SK-N-SH (cell line): Measurements from ENCODE around the gene SFMBT2. TPM values are rescaled to one million over a fixed set of nuclear protein-coding genes. Genes with fewer than 3 reads are reported as not detected.

Source experiments
- CTCF ChIA-PET: fragments of 300-600, 350-600 bp; formaldehyde crosslinking; extraction: SDS; loops from one replicate; lab custom pipeline; 2021; lab: Yijun Ruan, JAX
- POLR2A ChIA-PET: fragments of 350-600 bp; sonication (Branson Sonifier 250); formaldehyde crosslinking; extraction: SDS; loops from one replicate; lab custom pipeline; 2020; ENCODE audit warnings: antibody characterized with exemption, inconsistent platforms; lab: Yijun Ruan, JAX
- DNase-seq: peaks from one replicate; pipeline ENCODE4 v3.0.0; 2012
- H2AFZ ChIP-seq: fragments of 200-600 bp; sonication (generic); 2 replicates; pipeline ENCODE4 v1.8.1; 2016; ENCODE audit warnings: antibody characterized with exemption, mild to moderate bottlenecking, low read depth
- H3F3A ChIP-seq: fragments of 200-600 bp; sonication (generic); replicated peaks from 2 replicates; pipeline ENCODE3; 2016; ENCODE audit warnings: antibody characterized with exemption, mild to moderate bottlenecking; ENCODE audit not compliant: insufficient read depth
- H3K27ac ChIP-seq, 2 experiments: fragments of 200-500 bp in 1 of 2; fragments of 200-600 bp in 1 of 2; sonication (Bioruptor generic) in 1 of 2; sonication (generic), shearing (Covaris generic) in 1 of 2; 2 replicates each; pipeline versions ENCODE4 v1.5.1 to v1.6.1; 2014 to 2016; ENCODE audit warnings: low read depth in 2 of 2, inconsistent platforms in 1 of 2, low read length in 1 of 2, mild to moderate bottlenecking in 1 of 2, mixed read lengths in 1 of 2
- H3K27me3 ChIP-seq: fragments of 200-600 bp; sonication (generic), shearing (Covaris generic); 2 replicates; pipeline ENCODE4 v1.6.1; 2016; ENCODE audit warnings: mixed run types; ENCODE audit not compliant: insufficient read depth
- H3K36me3 ChIP-seq, 2 experiments: fragments of 200-500 bp in 1 of 2; fragments of 200-600 bp in 1 of 2; sonication (Bioruptor generic) in 1 of 2; sonication (generic) in 1 of 2; replicated peaks in 1 of 2; 2 replicates each; pipeline versions ENCODE3 to v1.5.1; 2014 to 2016; ENCODE audit warnings: low read length in 1 of 2, mild to moderate bottlenecking in 1 of 2; ENCODE audit not compliant: insufficient read depth in 2 of 2, control insufficient read depth in 1 of 2
- H3K4me1 ChIP-seq, 2 experiments: fragments of 200-500 bp in 1 of 2; fragments of 200-600 bp in 1 of 2; sonication (Bioruptor generic) in 1 of 2; sonication (generic), shearing (Covaris generic) in 1 of 2; 2 replicates each; pipeline versions ENCODE4 v1.5.1 to v1.6.1; 2014 to 2016; ENCODE audit warnings: low read depth in 1 of 2, low read length in 1 of 2, mixed run types in 1 of 2; ENCODE audit not compliant: insufficient read depth in 2 of 2, control insufficient read depth in 1 of 2
- H3K4me2 ChIP-seq: fragments of 200-600 bp; sonication (generic), shearing (Covaris generic); 2 replicates; pipeline ENCODE4 v1.6.1; 2017; ENCODE audit warnings: mixed run types
- H3K4me3 ChIP-seq, 2 experiments: fragments of 200-500 bp in 1 of 2; fragments of 200-600 bp in 1 of 2; sonication (Bioruptor generic) in 1 of 2; sonication (generic), shearing (Covaris generic) in 1 of 2; 2 replicates each; pipeline versions ENCODE4 v1.5.1 to v1.8.1; 2014 to 2016; ENCODE audit warnings: low read depth in 2 of 2, inconsistent platforms in 1 of 2, low read length in 1 of 2, mild to moderate bottlenecking in 1 of 2, mixed read lengths in 1 of 2, moderate library complexity in 1 of 2
- H3K79me2 ChIP-seq: fragments of 200-600 bp; sonication (generic); 2 replicates; pipeline ENCODE4 v1.8.1; 2017; ENCODE audit warnings: mild to moderate bottlenecking; ENCODE audit not compliant: insufficient read depth
- H3K9ac ChIP-seq: fragments of 200-600 bp; sonication (generic); 2 replicates; pipeline ENCODE4 v1.6.1; 2017; ENCODE audit warnings: mixed run types
- H3K9me2 ChIP-seq: fragments of 200-600 bp; sonication (generic); 2 replicates; pipeline ENCODE4 v1.6.1; 2017; ENCODE audit warnings: mixed run types
- H3K9me3 ChIP-seq: fragments of 200-600 bp; sonication (generic); 2 replicates; pipeline ENCODE4 v1.6.1; 2017; ENCODE audit warnings: mixed run types, mild to moderate bottlenecking, moderate library complexity
- H4K20me1 ChIP-seq: fragments of 200-600 bp; sonication (generic); 2 replicates; pipeline ENCODE4 v1.6.1; 2017; ENCODE audit warnings: mild to moderate bottlenecking, mixed run types; ENCODE audit not compliant: insufficient read depth
- ELF1 ChIP-seq: IDR thresholded peaks from 2 replicates; pipeline ENCODE4 v1.4.0; 2012
- EP300 ChIP-seq, 2 experiments: IDR thresholded peaks; 2 replicates each; pipeline versions ENCODE4 v1.4.0 to v1.6.1; 2012; ENCODE audit warnings: borderline replicate concordance in 1 of 2, low read depth in 1 of 2, low read length in 1 of 2
- EZH2phosphoT487 ChIP-seq: fragments of 200-600 bp; sonication (generic); IDR thresholded peaks from 2 replicates; pipeline ENCODE4 v1.6.1; 2017; ENCODE audit warnings: low read depth, mixed run types, mild to moderate bottlenecking, antibody characterized with exemption, moderate library complexity, borderline replicate concordance
- GATA2 ChIP-seq: sonication (generic); formaldehyde crosslinking; IDR thresholded peaks from 2 replicates; pipeline ENCODE4 v1.5.0; 2020; ENCODE audit warnings: mild to moderate bottlenecking, missing genetic modification reagents
- MEF2A ChIP-seq: IDR thresholded peaks from 2 replicates; pipeline ENCODE4 v1.4.0; 2012; ENCODE audit warnings: low read depth, borderline replicate concordance
- NFIC ChIP-seq: IDR thresholded peaks from 2 replicates; pipeline ENCODE4 v1.4.0; 2012; ENCODE audit warnings: borderline replicate concordance
- NRF1 ChIP-seq: IDR thresholded peaks from 2 replicates; pipeline ENCODE4 v1.6.1; 2012; ENCODE audit warnings: low read depth, mild to moderate bottlenecking, low read length
- POLR2AphosphoS5 ChIP-seq: IDR thresholded peaks from 2 replicates; pipeline ENCODE4 v1.6.1; 2012; ENCODE audit warnings: low read depth, low read length
- RFX5 ChIP-seq: IDR thresholded peaks from 2 replicates; pipeline ENCODE4 v1.6.1; 2012; ENCODE audit warnings: mild to moderate bottlenecking, improper control_type of control experiment, low read length
- RXRA ChIP-seq: IDR thresholded peaks from 2 replicates; pipeline ENCODE4 v1.4.0; 2012; ENCODE audit warnings: low read depth, mild to moderate bottlenecking, borderline replicate concordance
- SMC3 ChIP-seq: IDR thresholded peaks from 2 replicates; pipeline ENCODE4 v1.6.1; 2012; ENCODE audit warnings: low read depth, low read length, improper control_type of control experiment
- TCF12 ChIP-seq: IDR thresholded peaks from 2 replicates; pipeline ENCODE4 v1.4.0; 2012
- WGBS: methylation state at CpG from one replicate; pipeline ENCODE4 v1.1.6; 2017; ENCODE audit warnings: low lambda C conversion rate; 5-methylcytosine and 5-hydroxymethylcytosine counted together
- polyA plus RNA-seq, 3 experiments: library from polyadenylated mRNA; depleted of rRNA; stranded (reverse); fragments of >200 nt; gene quantifications; 2 replicates each; pipeline ENCODE4 v1.2.3, GENCODE V29; 2012
- TF ChIP-seq, protein P1 (sequence below): fragments of 150-350 bp; IDR thresholded peaks from 2 replicates; pipeline ENCODE4 v1.6.1; 2017; ENCODE audit warnings: antibody characterized with exemption, low read length, low read depth, borderline replicate concordance
- TF ChIP-seq, protein P2 (sequence below): IDR thresholded peaks from 2 replicates; pipeline ENCODE4; 2012
- TF ChIP-seq, protein P3 (sequence below): fragments of 150-350 bp; IDR thresholded peaks from 2 replicates; pipeline ENCODE4 v1.6.1; 2016; ENCODE audit warnings: mild to moderate bottlenecking, low read depth, low read length
- TF ChIP-seq, protein P4 (sequence below): IDR thresholded peaks from 2 replicates; pipeline ENCODE4 v1.4.0; 2012; ENCODE audit warnings: low read depth, borderline replicate concordance

Gene SFMBT2
- polyA plus RNA-seq, 1 of the 3 experiments (the other 2 are of a cell fraction), result 0.20 TPM

DNA sequence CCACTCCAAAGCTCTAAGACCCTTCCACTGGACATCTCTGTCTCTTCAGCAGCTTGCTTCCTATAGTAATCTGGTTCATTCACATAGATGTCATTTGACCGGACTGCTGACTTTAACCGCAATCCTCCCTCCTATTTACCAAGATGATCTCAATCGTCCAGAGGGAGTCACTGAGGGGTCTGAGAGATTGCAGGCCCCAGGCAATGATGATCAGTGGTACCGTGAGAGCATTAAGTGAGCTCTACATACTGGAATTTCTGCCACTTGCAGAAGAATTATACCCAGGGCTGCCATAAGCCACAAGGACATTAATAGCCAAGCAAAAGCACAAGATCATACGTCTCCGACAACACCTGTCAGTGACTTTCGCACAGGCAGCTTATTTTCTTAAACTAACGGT lies 245.9 kb downstream of the SFMBT2 start:
- Histone ChIP-seq H3K9me2 (no peaks in the 10 kb centered on the region), H3K9me3 (no peaks in the 10 kb centered on the region), H2AFZ (no peak overlapping the region), H3K9ac (no peak overlapping the region), H3K36me3 (no peaks in the 10 kb centered on the region), H3K4me3 (no peak overlapping the region), H3K4me1 (no peaks in the 10 kb centered on the region), H4K20me1 (no peaks in the 10 kb centered on the region), H3K79me2 (no peaks in the 10 kb centered on the region), H3F3A (no peaks in the 10 kb centered on the region), H3K27ac (no peak overlapping the region), H3K4me2 (no peak overlapping the region), H3K27me3 (no peaks in the 10 kb centered on the region)
- ChIA-PET CTCF (no interaction called here), POLR2A (no interaction called here)
- no peak for DNase-seq
- 65% methylated on average over 8 of the region's 8 CpGs for WGBS
- TF ChIP-seq, protein P1, sequence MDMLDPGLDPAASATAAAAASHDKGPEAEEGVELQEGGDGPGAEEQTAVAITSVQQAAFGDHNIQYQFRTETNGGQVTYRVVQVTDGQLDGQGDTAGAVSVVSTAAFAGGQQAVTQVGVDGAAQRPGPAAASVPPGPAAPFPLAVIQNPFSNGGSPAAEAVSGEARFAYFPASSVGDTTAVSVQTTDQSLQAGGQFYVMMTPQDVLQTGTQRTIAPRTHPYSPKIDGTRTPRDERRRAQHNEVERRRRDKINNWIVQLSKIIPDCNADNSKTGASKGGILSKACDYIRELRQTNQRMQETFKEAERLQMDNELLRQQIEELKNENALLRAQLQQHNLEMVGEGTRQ, result no peak

DNA sequence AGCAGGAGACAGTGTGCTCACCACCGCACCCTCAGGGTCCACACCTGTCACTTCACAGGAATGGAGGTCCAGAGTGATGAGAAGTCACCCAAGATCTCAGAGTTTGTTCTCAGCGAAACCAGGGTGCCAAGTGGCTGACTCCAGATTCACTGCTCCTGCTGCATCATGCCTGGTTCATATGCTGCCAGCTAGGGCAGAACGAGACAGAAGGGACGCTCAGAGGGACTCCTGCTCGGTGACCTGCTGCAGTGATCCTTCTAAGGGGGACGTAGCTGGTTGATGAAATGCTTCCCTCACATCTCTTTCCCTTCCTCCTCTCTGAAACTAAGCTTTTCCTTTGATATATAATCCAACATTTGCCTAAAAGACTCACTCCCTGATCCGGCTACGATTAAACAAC lies 248.5 kb downstream of the SFMBT2 start:
- POLR2A ChIA-PET, result no interaction called here
- Histone ChIP-seq H3K79me2 (no peaks in the 10 kb centered on the region), H3F3A (no peaks in the 10 kb centered on the region), H3K9me3 (no peaks in the 10 kb centered on the region), H2AFZ (no peak overlapping the region), H3K9me2 (no peaks in the 10 kb centered on the region), H3K36me3 (no peaks in the 10 kb centered on the region), H3K27me3 (no peaks in the 10 kb centered on the region), H3K27ac (no peak overlapping the region), H3K4me3 (no peak overlapping the region), H4K20me1 (no peaks in the 10 kb centered on the region), H3K4me2 (no peak overlapping the region), H3K9ac (no peak overlapping the region), H3K4me1 (no peaks in the 10 kb centered on the region)
- no peak for DNase-seq
- 59% methylated on average over 8 of the region's 8 CpGs for WGBS
- TF ChIP-seq NFIC, result no peak
- no peak for TF ChIP-seq ELF1
- TF ChIP-seq TCF12, result no peak
- TF ChIP-seq, protein P1, result no peak
- TF ChIP-seq SMC3, result no peak
- TF ChIP-seq GATA2 (CRISPR knock-in tag), result no peak
- no peak for TF ChIP-seq POLR2AphosphoS5
- no peak for TF ChIP-seq RXRA
- TF ChIP-seq, protein P2, sequence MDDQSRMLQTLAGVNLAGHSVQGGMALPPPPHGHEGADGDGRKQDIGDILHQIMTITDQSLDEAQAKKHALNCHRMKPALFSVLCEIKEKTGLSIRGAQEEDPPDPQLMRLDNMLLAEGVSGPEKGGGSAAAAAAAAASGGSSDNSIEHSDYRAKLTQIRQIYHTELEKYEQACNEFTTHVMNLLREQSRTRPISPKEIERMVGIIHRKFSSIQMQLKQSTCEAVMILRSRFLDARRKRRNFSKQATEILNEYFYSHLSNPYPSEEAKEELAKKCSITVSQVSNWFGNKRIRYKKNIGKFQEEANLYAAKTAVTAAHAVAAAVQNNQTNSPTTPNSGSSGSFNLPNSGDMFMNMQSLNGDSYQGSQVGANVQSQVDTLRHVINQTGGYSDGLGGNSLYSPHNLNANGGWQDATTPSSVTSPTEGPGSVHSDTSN, result no peak
- TF ChIP-seq EZH2phosphoT487, result no peak
- TF ChIP-seq EP300 (IDR thresholded peaks at IDR 0.05; ENCODE audit: borderline replicate concordance in 1 of 2, low read depth in 1 of 2, low read length in 1 of 2), result no peak
- TF ChIP-seq NRF1, result no peak
- no peak for TF ChIP-seq MEF2A
- TF ChIP-seq, protein P3, sequence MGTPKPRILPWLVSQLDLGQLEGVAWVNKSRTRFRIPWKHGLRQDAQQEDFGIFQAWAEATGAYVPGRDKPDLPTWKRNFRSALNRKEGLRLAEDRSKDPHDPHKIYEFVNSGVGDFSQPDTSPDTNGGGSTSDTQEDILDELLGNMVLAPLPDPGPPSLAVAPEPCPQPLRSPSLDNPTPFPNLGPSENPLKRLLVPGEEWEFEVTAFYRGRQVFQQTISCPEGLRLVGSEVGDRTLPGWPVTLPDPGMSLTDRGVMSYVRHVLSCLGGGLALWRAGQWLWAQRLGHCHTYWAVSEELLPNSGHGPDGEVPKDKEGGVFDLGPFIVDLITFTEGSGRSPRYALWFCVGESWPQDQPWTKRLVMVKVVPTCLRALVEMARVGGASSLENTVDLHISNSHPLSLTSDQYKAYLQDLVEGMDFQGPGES, result no peak
- TF ChIP-seq RFX5, result no peak
- TF ChIP-seq, protein P4, sequence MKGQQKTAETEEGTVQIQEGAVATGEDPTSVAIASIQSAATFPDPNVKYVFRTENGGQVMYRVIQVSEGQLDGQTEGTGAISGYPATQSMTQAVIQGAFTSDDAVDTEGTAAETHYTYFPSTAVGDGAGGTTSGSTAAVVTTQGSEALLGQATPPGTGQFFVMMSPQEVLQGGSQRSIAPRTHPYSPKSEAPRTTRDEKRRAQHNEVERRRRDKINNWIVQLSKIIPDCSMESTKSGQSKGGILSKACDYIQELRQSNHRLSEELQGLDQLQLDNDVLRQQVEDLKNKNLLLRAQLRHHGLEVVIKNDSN, result no peak
- CTCF ChIA-PET, result interaction anchor here (1.1 kb wide), 1 partner anchor 41 kb away, joined by 3 read pairs; no protein-coding TSS in a partner anchor
